SU-DHL-6 (cell line): Measurements from ENCODE around the gene TTC32.
"Not testable (repeated sequence)": the region's sequence is repeated elsewhere in the genome, so short reads cannot be mapped to it uniquely, and the experiment has no call there.

ENCODE experiments used
- H2AFZ ChIP-seq: fragments of 200-600 bp; sonication (generic); 2 replicates; pipeline ENCODE4 v1.6.1; 2014; ENCODE audit warnings: low read depth, mild to moderate bottlenecking, moderate library complexity, mixed read lengths, antibody characterized with exemption, low read length; ENCODE audit not compliant: severe bottlenecking
- H3F3A ChIP-seq: fragments of 200-600 bp; shearing (Covaris generic); 2 replicates; pipeline ENCODE4 v1.6.0; 2016; ENCODE audit warnings: antibody characterized with exemption, mild to moderate bottlenecking; ENCODE audit not compliant: insufficient read depth
- H3K27ac ChIP-seq: fragments of 200-600 bp; sonication (generic); 2 replicates; pipeline ENCODE4 v1.5.1; 2016; ENCODE audit warnings: low read depth, mild to moderate bottlenecking, low read length, moderate library complexity, mixed read lengths
- H3K27me3 ChIP-seq: fragments of 200-600 bp; sonication (generic), shearing (Covaris generic); 2 replicates; pipeline ENCODE4 v1.6.0; 2014; ENCODE audit warnings: mild to moderate bottlenecking, low read length
- H3K36me3 ChIP-seq: fragments of 200-600 bp; sonication (generic); 2 replicates; pipeline ENCODE4 v1.6.1; 2014; ENCODE audit warnings: mild to moderate bottlenecking, low read length, mixed read lengths
- H3K4me2 ChIP-seq: fragments of 300-600, 200-600 bp; shearing (Covaris generic), sonication (generic); 2 replicates; pipeline ENCODE4 v1.6.0; 2014; ENCODE audit warnings: low read length, low read depth, mild to moderate bottlenecking; ENCODE audit not compliant: poor library complexity, severe bottlenecking
- H3K4me3 ChIP-seq: fragments of 200-600 bp; sonication (generic); 2 replicates; pipeline ENCODE4 v1.5.1; 2014; ENCODE audit warnings: antibody characterized with exemption, low read length, mild to moderate bottlenecking, mixed read lengths; ENCODE audit not compliant: insufficient read depth, poor library complexity, severe bottlenecking
- H3K79me2 ChIP-seq: fragments of 200-600 bp; sonication (generic); 2 replicates; pipeline ENCODE4 v1.6.1; 2014; ENCODE audit warnings: mild to moderate bottlenecking, low read length, moderate library complexity; ENCODE audit not compliant: insufficient read depth
- H3K9ac ChIP-seq: fragments of 200-600 bp; sonication (generic); 2 replicates; pipeline ENCODE4 v1.7.0; 2014; ENCODE audit warnings: mild to moderate bottlenecking, low read length
- H3K9me2 ChIP-seq: fragments of 200-600 bp; sonication (generic); replicated peaks from 2 replicates; pipeline ENCODE4 v1.6.1; 2014; ENCODE audit warnings: low read length; ENCODE audit not compliant: insufficient read depth
- H3K9me3 ChIP-seq: fragments of 200-600 bp; sonication (generic); 2 replicates; pipeline ENCODE4 v1.6.1; 2014; ENCODE audit warnings: low read length, mixed read lengths; ENCODE audit not compliant: insufficient read depth
- H4K20me1 ChIP-seq: fragments of 200-600 bp; sonication (generic); 2 replicates; pipeline ENCODE4 v1.6.1; 2014; ENCODE audit warnings: low read depth, mild to moderate bottlenecking, antibody characterized with exemption, low read length, moderate library complexity, mixed read lengths
- EZH2phosphoT487 ChIP-seq: fragments of 200-600 bp; sonication (generic), shearing (Covaris generic); conservative IDR thresholded peaks from 2 replicates; pipeline ENCODE4 v1.6.1; 2018; ENCODE audit warnings: mild to moderate bottlenecking, antibody characterized with exemption, low read length, moderate library complexity, mixed read lengths
- TF ChIP-seq, protein P1 (sequence below): fragments of 200-600 bp; sonication (generic); IDR thresholded peaks from one replicate; pipeline ENCODE4 v1.5.1; 2017; ENCODE audit warnings: antibody characterized with exemption, mild to moderate bottlenecking, low read length, moderate library complexity; ENCODE audit not compliant: insufficient read depth, poor library complexity, severe bottlenecking

Gene TTC32

GRCh38 chr2:19932928-19933327, 31.1 kb upstream of the TTC32 start:
- Histone ChIP-seq H2AFZ (no peak overlapping the region), H3K79me2 (no peaks in the 10 kb centered on the region), H4K20me1 (no peaks in the 10 kb centered on the region), H3K4me2 (no peak overlapping the region), H3K9ac (no peak overlapping the region), H3K36me3 (no peaks in the 10 kb centered on the region; the same call in 1 of the 2 replicates), H3K9me2 (no peaks in the 10 kb centered on the region), H3K27me3 (no peaks in the 10 kb centered on the region), H3F3A (no peaks in the 10 kb centered on the region), H3K27ac (no peak overlapping the region), H3K9me3 (0 out of 2 replicates have a peak, but pooled peaks cover 5% of the 10 kb centered on the region), H3K4me3 (no peak overlapping the region)
- no peak for TF ChIP-seq EZH2phosphoT487
- TF ChIP-seq, protein P1, sequence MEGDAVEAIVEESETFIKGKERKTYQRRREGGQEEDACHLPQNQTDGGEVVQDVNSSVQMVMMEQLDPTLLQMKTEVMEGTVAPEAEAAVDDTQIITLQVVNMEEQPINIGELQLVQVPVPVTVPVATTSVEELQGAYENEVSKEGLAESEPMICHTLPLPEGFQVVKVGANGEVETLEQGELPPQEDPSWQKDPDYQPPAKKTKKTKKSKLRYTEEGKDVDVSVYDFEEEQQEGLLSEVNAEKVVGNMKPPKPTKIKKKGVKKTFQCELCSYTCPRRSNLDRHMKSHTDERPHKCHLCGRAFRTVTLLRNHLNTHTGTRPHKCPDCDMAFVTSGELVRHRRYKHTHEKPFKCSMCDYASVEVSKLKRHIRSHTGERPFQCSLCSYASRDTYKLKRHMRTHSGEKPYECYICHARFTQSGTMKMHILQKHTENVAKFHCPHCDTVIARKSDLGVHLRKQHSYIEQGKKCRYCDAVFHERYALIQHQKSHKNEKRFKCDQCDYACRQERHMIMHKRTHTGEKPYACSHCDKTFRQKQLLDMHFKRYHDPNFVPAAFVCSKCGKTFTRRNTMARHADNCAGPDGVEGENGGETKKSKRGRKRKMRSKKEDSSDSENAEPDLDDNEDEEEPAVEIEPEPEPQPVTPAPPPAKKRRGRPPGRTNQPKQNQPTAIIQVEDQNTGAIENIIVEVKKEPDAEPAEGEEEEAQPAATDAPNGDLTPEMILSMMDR: no peak

- H3K27ac ChIP-seq: no peak overlapping the region
- 0 out of 2 replicates have a peak, but pooled peaks cover 5% of the 10 kb centered on the region for H3K9me3 ChIP-seq
- no peaks in the 10 kb centered on the region for H3K27me3 ChIP-seq
- no peaks in the 10 kb centered on the region; the same call in 1 of the 2 replicates for H3K36me3 ChIP-seq
- H3F3A ChIP-seq: no peaks in the 10 kb centered on the region
- no peak overlapping the region for H3K4me3 ChIP-seq
- H4K20me1 ChIP-seq: no peaks in the 10 kb centered on the region
- H3K9me2 ChIP-seq: no peaks in the 10 kb centered on the region
- H2AFZ ChIP-seq: no peak overlapping the region
- TF ChIP-seq EZH2phosphoT487: no peak
- TF ChIP-seq, protein P1: no peak
- H3K4me2 ChIP-seq: no peak overlapping the region
- no peak overlapping the region for H3K9ac ChIP-seq
- H3K79me2 ChIP-seq: no peaks in the 10 kb centered on the region
Observed at GRCh38 chr2:19929226-19929625, 27.4 kb upstream of the TTC32 start.

- H3F3A ChIP-seq, H3K9ac ChIP-seq, H3K4me2 ChIP-seq, H3K27me3 ChIP-seq, H3K27ac ChIP-seq, H3K9me2 ChIP-seq, H3K4me3 ChIP-seq, H4K20me1 ChIP-seq, H2AFZ ChIP-seq, H3K36me3 ChIP-seq, H3K79me2 ChIP-seq, H3K9me3 ChIP-seq: not testable (repeated sequence)
Observed at GRCh38 chr2:19927816-19928215, 26.0 kb upstream of the TTC32 start.

DNA sequence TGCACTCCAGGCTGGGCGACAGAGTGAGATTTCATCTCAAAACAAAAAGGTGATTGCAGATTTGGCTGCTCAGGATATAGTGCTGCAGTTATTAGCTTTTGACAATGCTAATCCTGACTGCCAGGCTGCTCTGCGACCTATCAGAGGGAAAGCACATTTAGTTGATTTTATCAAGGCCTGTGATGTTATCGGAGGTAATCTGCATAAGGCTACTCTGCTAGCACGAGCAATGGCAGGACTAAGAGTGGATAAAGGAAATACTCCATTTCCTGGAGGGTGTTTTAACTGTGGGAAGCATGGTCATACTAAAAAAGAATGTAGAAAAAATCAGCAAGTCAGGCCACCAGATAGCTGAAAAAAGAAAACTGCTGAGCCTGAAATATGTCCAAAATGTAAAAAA, 22.7 kb upstream of the TTC32 start:
- not testable (repeated sequence) for H4K20me1 ChIP-seq, H3K4me2 ChIP-seq, H3K9me3 ChIP-seq, H3K9me2 ChIP-seq, H3F3A ChIP-seq, H3K79me2 ChIP-seq, H3K36me3 ChIP-seq, H2AFZ ChIP-seq, H3K9ac ChIP-seq, H3K4me3 ChIP-seq, H3K27me3 ChIP-seq, H3K27ac ChIP-seq

- H4K20me1 ChIP-seq, H3K9me2 ChIP-seq, H3F3A ChIP-seq, H3K4me2 ChIP-seq, H3K9ac ChIP-seq, H3K4me3 ChIP-seq, H3K27ac ChIP-seq, H3K36me3 ChIP-seq, H3K79me2 ChIP-seq, H2AFZ ChIP-seq, H3K9me3 ChIP-seq, H3K27me3 ChIP-seq: not testable (repeated sequence)
Observed at GRCh38 chr2:19922188-19922587, 20.4 kb upstream of the TTC32 start.
